Uterus (tissue), 2 donors: ENCODE results near the gene ME1.

Experiments used
- POLR2A ChIP-seq, 2 donors: fragments of 450-650 bp; IDR thresholded peaks; one replicate each; pipeline ENCODE4 v1.6.1; 2016; ENCODE audit warnings: antibody characterized with exemption in 2 of 2, mild to moderate bottlenecking in 1 of 2, moderate library complexity in 1 of 2
- TF ChIP-seq, protein P1 (sequence below), 4 experiments: fragments of 200-600 bp in 2 of 4; fragments of 450-650 bp in 2 of 4; sonication (generic) in 2 of 4; IDR thresholded peaks; one replicate each; pipeline ENCODE4 v1.5.1; 2016 to 2019; ENCODE audit warnings: antibody characterized with exemption in 4 of 4, mild to moderate bottlenecking in 2 of 4, moderate library complexity in 1 of 4

- TF ChIP-seq, protein P1, sequence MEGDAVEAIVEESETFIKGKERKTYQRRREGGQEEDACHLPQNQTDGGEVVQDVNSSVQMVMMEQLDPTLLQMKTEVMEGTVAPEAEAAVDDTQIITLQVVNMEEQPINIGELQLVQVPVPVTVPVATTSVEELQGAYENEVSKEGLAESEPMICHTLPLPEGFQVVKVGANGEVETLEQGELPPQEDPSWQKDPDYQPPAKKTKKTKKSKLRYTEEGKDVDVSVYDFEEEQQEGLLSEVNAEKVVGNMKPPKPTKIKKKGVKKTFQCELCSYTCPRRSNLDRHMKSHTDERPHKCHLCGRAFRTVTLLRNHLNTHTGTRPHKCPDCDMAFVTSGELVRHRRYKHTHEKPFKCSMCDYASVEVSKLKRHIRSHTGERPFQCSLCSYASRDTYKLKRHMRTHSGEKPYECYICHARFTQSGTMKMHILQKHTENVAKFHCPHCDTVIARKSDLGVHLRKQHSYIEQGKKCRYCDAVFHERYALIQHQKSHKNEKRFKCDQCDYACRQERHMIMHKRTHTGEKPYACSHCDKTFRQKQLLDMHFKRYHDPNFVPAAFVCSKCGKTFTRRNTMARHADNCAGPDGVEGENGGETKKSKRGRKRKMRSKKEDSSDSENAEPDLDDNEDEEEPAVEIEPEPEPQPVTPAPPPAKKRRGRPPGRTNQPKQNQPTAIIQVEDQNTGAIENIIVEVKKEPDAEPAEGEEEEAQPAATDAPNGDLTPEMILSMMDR (IDR thresholded peaks at IDR 0.05): no peak
- TF ChIP-seq POLR2A (IDR thresholded peaks at IDR 0.05): no peak
Observed at GRCh38 chr6:83464381-83465140, 33.7 kb upstream of the ME1 start.
